GM18873 (cell line): ENCODE results near the gene GNMT.

ENCODE experiments used
- ATAC-seq: cut with Tn5 transposase; IDR thresholded peaks from one replicate; pipeline ENCODE4 v1.9.1; 2021; ENCODE audit warnings: mild to moderate bottlenecking, moderate library complexity, moderate number of reproducible peaks; ENCODE audit not compliant: unreplicated experiment, low FRiP score

The GNMT gene

GRCh38 chr6:42960243-42961019, at the start of gene GNMT:
Gene GNMT, plus strand, starts transcription at chr6:42960754. Its CDS starts 14 bp downstream, at chr6:42960768.
- no peak for ATAC-seq

GRCh38 chr6:42911171-42912021, 49.2 kb upstream of the GNMT start:
- no peak for ATAC-seq

GRCh38 chr6:42914546-42914945, 46.0 kb upstream of the GNMT start:
- no peak for ATAC-seq

GRCh38 chr6:42915732-42916131, 44.8 kb upstream of the GNMT start, which contains the start of gene PTCRA:
Gene PTCRA, plus strand, starts transcription at chr6:42916053. Its CDS starts 17 bp downstream, at chr6:42916070.
- no peak for ATAC-seq

GRCh38 chr6:42916288-42916687, 44.3 kb upstream of the GNMT start:
- ATAC-seq, result no peak

- ATAC-seq, result no peak
These were observed 38.8 kb upstream of the GNMT start for GRCh38 chr6:42921801-42922200.

GRCh38 chr6:42923666-42924065, 36.9 kb upstream of the GNMT start:
- no peak for ATAC-seq

GRCh38 chr6:42925248-42925857, 35.2 kb upstream of the GNMT start:
- no peak for ATAC-seq

GRCh38 chr6:42928986-42929820, 31.4 kb upstream of the GNMT start, which contains the start of gene CNPY3:
Gene CNPY3, plus strand, starts transcription at chr6:42929480. Its CDS starts 91 bp downstream, at chr6:42929571.
- ATAC-seq, result peak; percentile 73

- peak; percentile 54 for ATAC-seq
These were observed 30.7 kb upstream of the GNMT start for GRCh38 chr6:42929821-42930360.

GRCh38 chr6:42932412-42932811, 28.1 kb upstream of the GNMT start:
- ATAC-seq, result no peak

GRCh38 chr6:42933205-42933604, 27.3 kb upstream of the GNMT start:
- no peak for ATAC-seq

GRCh38 chr6:42935322-42935721, 25.2 kb upstream of the GNMT start:
- no peak for ATAC-seq

GRCh38 chr6:42936398-42936797, 24.2 kb upstream of the GNMT start:
- no peak for ATAC-seq

- ATAC-seq, result no peak
These were observed 22.8 kb upstream of the GNMT start for GRCh38 chr6:42937548-42938427.

- no peak for ATAC-seq
These were observed 22.1 kb upstream of the GNMT start for GRCh38 chr6:42938428-42938796.

GRCh38 chr6:42938987-42939809, 21.4 kb upstream of the GNMT start:
- no peak for ATAC-seq

- ATAC-seq, result no peak
These were observed 20.8 kb upstream of the GNMT start for GRCh38 chr6:42939810-42940167.
